GM21360 (cell line): ENCODE data around the gene CETN3.
A peak's percentile ranks its signal among the peaks of the same experiment; 100 is the strongest.

Source experiments
- ATAC-seq: cut with Tn5 transposase; IDR thresholded peaks from one replicate; pipeline ENCODE4 v1.9.1; 2021; ENCODE audit warnings: mild to moderate bottlenecking, moderate library complexity; ENCODE audit not compliant: unreplicated experiment

The CETN3 gene

GRCh38 chr5:90409318-90410177, at the start of gene CETN3:
Gene CETN3, minus strand, starts transcription at chr5:90409756. Its CDS starts 95 bp downstream, at chr5:90409661.
- ATAC-seq: peak; percentile 90

- ATAC-seq: no peak
Measured at GRCh38 chr5:90446961-90447360, 37.4 kb upstream of the CETN3 start.

DNA sequence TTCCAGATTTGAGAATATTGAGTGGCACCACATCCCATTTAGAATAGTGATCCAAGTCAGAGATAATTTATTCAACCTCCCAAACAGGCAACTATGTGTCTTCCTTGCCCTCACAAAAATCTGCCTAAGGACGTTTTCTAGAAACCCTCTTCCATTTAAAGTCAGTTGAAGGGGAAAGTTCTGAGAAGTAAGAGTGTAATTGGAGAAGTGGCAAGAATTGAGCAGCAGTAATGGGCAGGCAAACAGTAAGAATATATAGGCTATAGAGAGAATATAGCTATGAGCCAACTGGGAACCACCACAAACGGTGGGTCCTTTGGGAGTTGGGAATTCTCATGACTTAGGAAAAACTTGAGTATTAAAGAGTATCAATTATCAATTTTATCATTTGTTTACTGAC, 31.1 kb upstream of the CETN3 start:
- ATAC-seq: no peak

DNA sequence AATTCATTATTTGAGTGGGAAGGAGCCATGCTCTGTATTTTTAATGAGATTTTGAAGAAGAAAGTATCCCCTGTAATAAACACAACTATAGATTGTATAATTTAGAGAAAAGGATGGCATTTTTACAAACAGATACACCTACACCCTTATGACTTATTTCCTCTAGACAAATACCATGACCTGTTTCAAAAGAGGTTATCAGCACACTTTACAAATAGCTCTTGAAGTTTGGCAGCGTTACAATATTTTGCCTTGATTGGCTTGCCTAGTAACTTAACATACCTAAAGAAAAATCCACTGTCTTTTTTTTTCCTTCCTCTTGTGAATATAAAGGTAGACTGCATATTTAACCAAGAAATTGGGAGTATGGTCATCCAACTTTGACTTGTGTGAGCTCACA, 28.5 kb upstream of the CETN3 start:
- ATAC-seq: no peak

- ATAC-seq: no peak
Measured at GRCh38 chr5:90437663-90438062, 28.1 kb upstream of the CETN3 start.

DNA sequence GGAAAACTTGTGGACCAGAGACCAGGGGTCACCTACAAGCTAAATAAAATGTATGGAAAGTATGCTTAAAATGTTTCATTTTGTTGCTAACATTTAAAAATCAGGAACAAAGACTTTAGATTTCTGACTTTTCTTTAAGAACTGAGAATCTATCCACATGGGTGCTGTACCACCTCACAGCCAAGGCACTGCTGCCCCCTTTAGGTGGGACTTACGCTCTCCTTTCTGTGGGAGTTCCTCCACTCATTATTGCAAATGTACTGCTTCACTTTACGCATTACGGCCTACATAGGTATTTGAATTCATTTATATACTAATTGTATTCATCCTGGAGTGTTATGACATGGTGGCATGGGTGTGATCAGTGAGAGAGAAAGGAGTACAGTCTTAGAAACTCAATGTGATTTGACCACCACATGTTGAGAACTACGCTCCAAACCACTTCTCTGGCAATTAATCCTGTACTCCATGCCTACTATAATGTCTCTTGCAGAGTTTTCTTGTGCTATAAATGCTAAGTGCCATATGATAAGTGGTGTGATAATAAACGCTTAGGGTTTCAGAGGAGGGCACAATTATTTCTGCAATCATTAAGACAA, 24.7 kb upstream of the CETN3 start:
- ATAC-seq: peak; percentile 80

- no peak for ATAC-seq
Measured at GRCh38 chr5:90424245-90424644, 14.7 kb upstream of the CETN3 start.

GRCh38 chr5:90421136-90421535, 11.6 kb upstream of the CETN3 start:
- no peak for ATAC-seq

- no peak for ATAC-seq
Measured at GRCh38 chr5:90418214-90418613, 8.7 kb upstream of the CETN3 start.

DNA sequence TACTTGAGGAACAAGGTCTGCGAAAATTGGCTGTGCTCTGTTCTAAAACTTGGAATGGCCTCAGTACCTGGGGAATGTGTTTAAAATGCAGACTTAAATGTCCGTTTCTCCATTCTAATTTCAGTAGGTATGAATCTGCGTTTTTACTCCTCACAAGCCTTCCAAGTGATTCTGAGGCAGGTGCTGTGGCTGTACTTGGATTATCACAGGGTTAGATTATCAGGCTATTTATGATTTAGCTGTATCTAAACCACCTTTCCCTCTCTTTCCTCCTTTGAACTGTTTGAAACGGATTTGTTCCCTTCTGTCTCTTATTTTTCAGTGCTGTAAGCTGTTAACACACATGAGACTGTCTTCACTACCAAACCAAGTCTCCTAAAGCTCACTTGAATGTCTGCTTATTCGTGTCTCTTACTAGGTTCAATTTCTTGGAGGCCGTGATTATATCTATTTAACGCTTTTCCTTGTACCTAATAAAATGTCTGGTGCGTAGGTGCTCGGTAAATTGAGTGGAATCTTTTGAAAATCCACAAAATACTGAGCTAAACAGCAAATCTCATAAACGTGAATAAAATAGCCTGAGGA, 714 bp upstream of the CETN3 start:
- no peak for ATAC-seq

- ATAC-seq: peak; percentile 1
Measured at GRCh38 chr5:90408571-90409317, 812 bp downstream of the CETN3 start.

- no peak for ATAC-seq
Measured at GRCh38 chr5:90406466-90406865, 3.1 kb downstream of the CETN3 start.

GRCh38 chr5:90402521-90403255, 6.9 kb downstream of the CETN3 start:
- no peak for ATAC-seq

GRCh38 chr5:90399251-90399650, 10.3 kb downstream of the CETN3 start:
- ATAC-seq: no peak

- no peak for ATAC-seq
Measured at GRCh38 chr5:90398726-90399125, 10.8 kb downstream of the CETN3 start.

- ATAC-seq: no peak
Measured at GRCh38 chr5:90395005-90395404, 14.6 kb downstream of the CETN3 start.

DNA sequence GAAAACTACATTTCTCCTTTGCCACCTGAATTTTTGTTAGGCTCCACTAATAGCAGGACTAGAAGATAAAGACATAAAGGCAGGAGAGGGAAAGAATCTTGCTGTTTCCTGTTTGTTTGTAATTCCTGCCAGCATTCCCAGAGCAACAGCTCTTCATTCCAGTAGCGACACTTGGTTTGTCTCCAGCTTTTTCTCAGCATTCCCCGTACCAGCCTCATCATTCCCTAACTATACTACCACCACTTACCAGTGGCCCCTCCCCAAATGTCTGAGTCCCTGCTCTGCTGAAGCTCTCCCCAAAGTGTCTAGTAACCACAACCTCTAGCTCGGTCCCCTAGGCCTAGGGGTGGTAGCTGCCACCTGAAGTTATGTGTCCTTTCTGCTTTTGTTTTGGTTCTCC, 18.6 kb downstream of the CETN3 start:
- ATAC-seq: no peak

- ATAC-seq: no peak
Measured at GRCh38 chr5:90390326-90390725, 19.2 kb downstream of the CETN3 start.

- no peak for ATAC-seq
Measured at GRCh38 chr5:90387508-90387907, 22.0 kb downstream of the CETN3 start.

DNA sequence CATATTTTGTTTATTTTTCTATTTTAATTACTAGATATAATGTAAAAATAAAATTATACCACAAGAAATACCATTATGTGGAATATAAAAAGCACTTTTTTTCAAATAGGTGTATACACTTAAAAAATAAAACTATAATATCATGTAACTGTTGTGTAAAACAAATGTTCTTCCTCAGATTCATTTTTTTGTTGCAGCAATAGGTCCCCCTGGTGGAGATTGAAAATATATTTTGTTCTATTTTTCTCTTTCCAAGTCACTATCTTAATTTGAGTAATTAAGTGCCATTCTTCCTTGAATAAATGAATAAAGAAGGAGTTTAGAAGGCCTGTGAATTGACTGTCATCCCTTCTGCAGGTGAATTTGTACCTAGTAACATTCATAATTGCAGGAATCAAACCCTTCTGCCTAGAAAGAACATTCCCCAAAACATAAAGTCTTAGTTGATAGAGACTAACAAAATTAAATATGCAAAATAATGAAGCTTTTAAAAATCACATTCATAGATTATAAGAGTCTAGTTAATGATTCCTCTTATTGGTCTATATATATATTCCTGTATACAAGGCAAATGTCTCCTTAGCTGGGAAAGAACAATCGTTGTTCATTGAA, 23.4 kb downstream of the CETN3 start:
- ATAC-seq: no peak
